HL-60 (cell line): ENCODE data around the gene IL23R.

ENCODE experiments used
- TF ChIP-seq, protein P1 (sequence below): IDR thresholded peaks from one replicate; pipeline ENCODE4 v1.5.1; 2011; ENCODE audit warnings: low read length, control low read depth, inconsistent platforms; ENCODE audit not compliant: insufficient read depth
- TF ChIP-seq, protein P2 (sequence below): IDR thresholded peaks from 2 replicates; pipeline ENCODE4 v1.6.1; 2012; ENCODE audit warnings: low read depth; ENCODE audit not compliant: insufficient replicate concordance

DNA sequence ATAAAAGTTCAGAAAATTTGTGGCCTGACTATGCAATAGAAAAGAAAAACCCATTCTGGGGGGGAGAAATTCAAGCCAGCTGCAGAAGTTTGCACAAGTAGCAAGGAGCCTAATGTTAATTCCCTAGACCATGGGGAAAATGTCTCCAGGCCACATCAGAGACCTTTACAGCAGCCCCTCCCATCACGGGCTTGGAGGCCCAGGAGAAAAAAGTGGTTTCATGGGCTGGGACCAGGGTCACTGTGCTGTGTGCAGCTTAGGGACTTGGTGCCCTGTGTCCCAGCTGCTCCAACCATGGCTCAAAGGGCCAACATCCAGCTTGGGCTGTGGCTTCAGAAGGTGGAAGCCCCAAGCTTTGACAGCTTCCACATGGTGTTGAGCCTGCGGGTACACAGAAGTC is 42.0 kb downstream of the IL23R start:
- TF ChIP-seq, protein P1, sequence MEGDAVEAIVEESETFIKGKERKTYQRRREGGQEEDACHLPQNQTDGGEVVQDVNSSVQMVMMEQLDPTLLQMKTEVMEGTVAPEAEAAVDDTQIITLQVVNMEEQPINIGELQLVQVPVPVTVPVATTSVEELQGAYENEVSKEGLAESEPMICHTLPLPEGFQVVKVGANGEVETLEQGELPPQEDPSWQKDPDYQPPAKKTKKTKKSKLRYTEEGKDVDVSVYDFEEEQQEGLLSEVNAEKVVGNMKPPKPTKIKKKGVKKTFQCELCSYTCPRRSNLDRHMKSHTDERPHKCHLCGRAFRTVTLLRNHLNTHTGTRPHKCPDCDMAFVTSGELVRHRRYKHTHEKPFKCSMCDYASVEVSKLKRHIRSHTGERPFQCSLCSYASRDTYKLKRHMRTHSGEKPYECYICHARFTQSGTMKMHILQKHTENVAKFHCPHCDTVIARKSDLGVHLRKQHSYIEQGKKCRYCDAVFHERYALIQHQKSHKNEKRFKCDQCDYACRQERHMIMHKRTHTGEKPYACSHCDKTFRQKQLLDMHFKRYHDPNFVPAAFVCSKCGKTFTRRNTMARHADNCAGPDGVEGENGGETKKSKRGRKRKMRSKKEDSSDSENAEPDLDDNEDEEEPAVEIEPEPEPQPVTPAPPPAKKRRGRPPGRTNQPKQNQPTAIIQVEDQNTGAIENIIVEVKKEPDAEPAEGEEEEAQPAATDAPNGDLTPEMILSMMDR, result no peak
- TF ChIP-seq, protein P2, sequence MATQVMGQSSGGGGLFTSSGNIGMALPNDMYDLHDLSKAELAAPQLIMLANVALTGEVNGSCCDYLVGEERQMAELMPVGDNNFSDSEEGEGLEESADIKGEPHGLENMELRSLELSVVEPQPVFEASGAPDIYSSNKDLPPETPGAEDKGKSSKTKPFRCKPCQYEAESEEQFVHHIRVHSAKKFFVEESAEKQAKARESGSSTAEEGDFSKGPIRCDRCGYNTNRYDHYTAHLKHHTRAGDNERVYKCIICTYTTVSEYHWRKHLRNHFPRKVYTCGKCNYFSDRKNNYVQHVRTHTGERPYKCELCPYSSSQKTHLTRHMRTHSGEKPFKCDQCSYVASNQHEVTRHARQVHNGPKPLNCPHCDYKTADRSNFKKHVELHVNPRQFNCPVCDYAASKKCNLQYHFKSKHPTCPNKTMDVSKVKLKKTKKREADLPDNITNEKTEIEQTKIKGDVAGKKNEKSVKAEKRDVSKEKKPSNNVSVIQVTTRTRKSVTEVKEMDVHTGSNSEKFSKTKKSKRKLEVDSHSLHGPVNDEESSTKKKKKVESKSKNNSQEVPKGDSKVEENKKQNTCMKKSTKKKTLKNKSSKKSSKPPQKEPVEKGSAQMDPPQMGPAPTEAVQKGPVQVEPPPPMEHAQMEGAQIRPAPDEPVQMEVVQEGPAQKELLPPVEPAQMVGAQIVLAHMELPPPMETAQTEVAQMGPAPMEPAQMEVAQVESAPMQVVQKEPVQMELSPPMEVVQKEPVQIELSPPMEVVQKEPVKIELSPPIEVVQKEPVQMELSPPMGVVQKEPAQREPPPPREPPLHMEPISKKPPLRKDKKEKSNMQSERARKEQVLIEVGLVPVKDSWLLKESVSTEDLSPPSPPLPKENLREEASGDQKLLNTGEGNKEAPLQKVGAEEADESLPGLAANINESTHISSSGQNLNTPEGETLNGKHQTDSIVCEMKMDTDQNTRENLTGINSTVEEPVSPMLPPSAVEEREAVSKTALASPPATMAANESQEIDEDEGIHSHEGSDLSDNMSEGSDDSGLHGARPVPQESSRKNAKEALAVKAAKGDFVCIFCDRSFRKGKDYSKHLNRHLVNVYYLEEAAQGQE, result no peak
